Neural crest cell (in vitro differentiated cells): ENCODE results near the gene BRIP1. TPM values are rescaled to one million over a fixed set of nuclear protein-coding genes. Genes with fewer than 3 reads are reported as not detected.

Experiments used
- DNase-seq: peaks from one replicate; pipeline ENCODE4 v3.0.0; 2021; ENCODE audit warnings: low read depth, mixed read lengths, low spot score
- H3K27ac Mint-ChIP-seq: one replicate; pipeline ENCODE4 v1.8.0; 2021; ENCODE audit warnings: mild to moderate bottlenecking, mixed read lengths; ENCODE audit not compliant: unreplicated experiment
- H3K27me3 Mint-ChIP-seq: 2 replicates; pipeline ENCODE4 v1.8.0; 2021; ENCODE audit warnings: low read depth, mild to moderate bottlenecking, mixed read lengths
- H3K36me3 Mint-ChIP-seq: 2 replicates; pipeline ENCODE4 v1.8.0; 2021; ENCODE audit warnings: low read depth, mild to moderate bottlenecking, mixed read lengths
- H3K4me1 Mint-ChIP-seq: 2 replicates; pipeline ENCODE4 v1.8.0; 2021; ENCODE audit warnings: mixed read lengths
- H3K4me3 Mint-ChIP-seq: one replicate; pipeline ENCODE4 v1.8.0; 2021; ENCODE audit warnings: mild to moderate bottlenecking, mixed read lengths
- H3K9me3 Mint-ChIP-seq: 2 replicates; pipeline ENCODE4 v1.8.0; 2021; ENCODE audit warnings: mixed read lengths
- total RNA-seq: library from RNA; stranded (reverse); gene quantifications from 2 replicates; pipeline ENCODE4 v1.2.1, GENCODE V29; 2021
- TF ChIP-seq, protein P1 (sequence below): fragments of 200-600 bp; sonication (generic); conservative IDR thresholded peaks from 2 replicates; pipeline ENCODE4 v1.5.0; 2021; ENCODE audit warnings: antibody characterized with exemption, mild to moderate bottlenecking

The BRIP1 gene
- total RNA-seq, 1 donor from 2014 or later, result 31.4 TPM

GRCh38 chr17:61734012-61734411, 129.3 kb downstream of the BRIP1 start:
- no peak overlapping the region for H3K27ac Mint-ChIP-seq
- peaks cover 23% of the 10 kb centered on the region for H3K36me3 Mint-ChIP-seq
- no peaks in the 10 kb centered on the region for H3K27me3 Mint-ChIP-seq
- no peaks in the 10 kb centered on the region for H3K4me1 Mint-ChIP-seq
- no peak for DNase-seq
- TF ChIP-seq, protein P1, sequence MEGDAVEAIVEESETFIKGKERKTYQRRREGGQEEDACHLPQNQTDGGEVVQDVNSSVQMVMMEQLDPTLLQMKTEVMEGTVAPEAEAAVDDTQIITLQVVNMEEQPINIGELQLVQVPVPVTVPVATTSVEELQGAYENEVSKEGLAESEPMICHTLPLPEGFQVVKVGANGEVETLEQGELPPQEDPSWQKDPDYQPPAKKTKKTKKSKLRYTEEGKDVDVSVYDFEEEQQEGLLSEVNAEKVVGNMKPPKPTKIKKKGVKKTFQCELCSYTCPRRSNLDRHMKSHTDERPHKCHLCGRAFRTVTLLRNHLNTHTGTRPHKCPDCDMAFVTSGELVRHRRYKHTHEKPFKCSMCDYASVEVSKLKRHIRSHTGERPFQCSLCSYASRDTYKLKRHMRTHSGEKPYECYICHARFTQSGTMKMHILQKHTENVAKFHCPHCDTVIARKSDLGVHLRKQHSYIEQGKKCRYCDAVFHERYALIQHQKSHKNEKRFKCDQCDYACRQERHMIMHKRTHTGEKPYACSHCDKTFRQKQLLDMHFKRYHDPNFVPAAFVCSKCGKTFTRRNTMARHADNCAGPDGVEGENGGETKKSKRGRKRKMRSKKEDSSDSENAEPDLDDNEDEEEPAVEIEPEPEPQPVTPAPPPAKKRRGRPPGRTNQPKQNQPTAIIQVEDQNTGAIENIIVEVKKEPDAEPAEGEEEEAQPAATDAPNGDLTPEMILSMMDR, result no peak
- no peak overlapping the region for H3K4me3 Mint-ChIP-seq
- peaks cover 3% of the 10 kb centered on the region for H3K9me3 Mint-ChIP-seq

- Mint-ChIP-seq H3K9me3 (peaks cover 3% of the 10 kb centered on the region), H3K4me3 (no peak overlapping the region), H3K36me3 (peaks cover 20% of the 10 kb centered on the region), H3K27me3 (no peaks in the 10 kb centered on the region), H3K4me1 (no peaks in the 10 kb centered on the region), H3K27ac (no peak overlapping the region)
- TF ChIP-seq, protein P1, result no peak
- no peak for DNase-seq
These were observed 130.3 kb downstream of the BRIP1 start for GRCh38 chr17:61733021-61733420.

GRCh38 chr17:61732169-61732568, 131.2 kb downstream of the BRIP1 start:
- Mint-ChIP-seq H3K36me3 (peaks cover 14% of the 10 kb centered on the region), H3K27ac (peak overlapping the region; percentile 52), H3K4me1 (no peaks in the 10 kb centered on the region), H3K9me3 (no peaks in the 10 kb centered on the region), H3K27me3 (no peaks in the 10 kb centered on the region), H3K4me3 (no peak overlapping the region)
- TF ChIP-seq, protein P1, result no peak
- DNase-seq, result no peak

- Mint-ChIP-seq H3K4me3 (no peak overlapping the region), H3K36me3 (peaks cover 6% of the 10 kb centered on the region), H3K9me3 (no peaks in the 10 kb centered on the region), H3K4me1 (no peaks in the 10 kb centered on the region), H3K27me3 (no peaks in the 10 kb centered on the region), H3K27ac (no peak overlapping the region)
- TF ChIP-seq, protein P1, result no peak
- no peak for DNase-seq
These were observed 132.0 kb downstream of the BRIP1 start for GRCh38 chr17:61731330-61731729.

DNA sequence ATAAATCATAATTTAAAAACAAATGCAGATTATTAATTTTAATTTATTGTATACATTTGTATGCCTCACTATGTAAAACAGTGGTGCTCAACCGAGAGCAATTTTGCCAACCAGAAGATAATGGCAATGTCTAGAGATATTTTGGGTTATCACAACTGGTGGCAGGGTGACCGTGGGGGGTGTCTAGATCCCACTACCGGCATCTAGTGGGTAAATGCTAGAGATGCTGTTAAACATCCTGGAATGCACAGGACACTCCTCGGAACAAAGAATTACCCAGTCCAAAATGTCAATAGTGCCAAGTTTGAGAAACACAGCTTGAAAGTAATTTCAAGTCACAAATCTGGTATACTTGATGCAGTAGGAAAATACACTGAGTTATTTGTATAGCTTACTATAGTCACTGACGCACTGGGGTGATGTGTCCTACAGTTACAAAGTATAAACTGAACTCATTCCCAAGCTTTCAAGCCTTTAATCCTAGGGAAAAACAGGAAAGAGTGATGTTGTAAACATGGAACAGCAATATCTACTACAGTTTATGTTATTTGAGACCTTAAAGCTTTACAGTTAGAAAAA, 133.5 kb downstream of the BRIP1 start:
- H3K27ac Mint-ChIP-seq, result no peak overlapping the region
- no peak overlapping the region for H3K4me3 Mint-ChIP-seq
- H3K4me1 Mint-ChIP-seq, result no peaks in the 10 kb centered on the region
- H3K36me3 Mint-ChIP-seq, result peaks cover 9% of the 10 kb centered on the region
- DNase-seq, result no peak
- TF ChIP-seq, protein P1, result no peak
- no peaks in the 10 kb centered on the region for H3K9me3 Mint-ChIP-seq
- no peaks in the 10 kb centered on the region for H3K27me3 Mint-ChIP-seq
